Caco-2 (cell line): Measurements from ENCODE around the gene PELI2. TPM values are rescaled to one million over a fixed set of nuclear protein-coding genes. Genes with fewer than 3 reads are reported as not detected.

Source experiments
- BruUV-seq: library from RNA; stranded (reverse); fragments of 400-500 nt; replicated peaks from 2 replicates; lab custom pipeline; 2021; lab: Mats Ljungman, UMichigan
- CTCF ChIA-PET: fragments of 300-600 bp; sonication (Branson Sonifier 250); formaldehyde crosslinking; loops from one replicate; lab custom pipeline; 2022; ENCODE audit warnings: antibody characterized with exemption; lab: Charles Lee
- POLR2A ChIA-PET: fragments of 300-600 bp; sonication (Branson Sonifier 250); formaldehyde crosslinking; loops from one replicate; lab custom pipeline; 2022; ENCODE audit warnings: antibody characterized with exemption; lab: Charles Lee
- DNase-seq, 2 experiments: peaks; one replicate each; pipeline versions ENCODE4 v3.0.0 to v3.0.0-alpha.2; 2020 to 2022
- H3K27me3 ChIP-seq: replicated peaks from 2 replicates; pipeline ENCODE4 v1.6.0; 2011; ENCODE audit warnings: low read length; ENCODE audit not compliant: control insufficient read depth, insufficient read depth
- H3K36me3 ChIP-seq: 2 replicates; pipeline ENCODE4 v1.5.1; 2011; ENCODE audit warnings: low read length; ENCODE audit not compliant: control insufficient read depth, insufficient read depth
- H3K4me1 ChIP-seq: fragments of 250-450 bp; sonication (Bioruptor Pico); 2 replicates; pipeline ENCODE4 v1.5.1; 2020; ENCODE audit warnings: mild to moderate bottlenecking
- H3K4me3 ChIP-seq: 2 replicates; pipeline ENCODE4 v1.5.1; 2011; ENCODE audit warnings: low read depth, mild to moderate bottlenecking, control low read depth, low read length
- H3K9me3 ChIP-seq: fragments of 250-450 bp; sonication (Bioruptor Pico); 2 replicates; pipeline ENCODE4 v1.5.1; 2020; ENCODE audit warnings: mild to moderate bottlenecking, moderate library complexity
- H3K27ac Mint-ChIP-seq: one replicate; pipeline ENCODE4 v1.8.0; 2022; ENCODE audit warnings: mixed read lengths; ENCODE audit not compliant: unreplicated experiment
- H3K27me3 Mint-ChIP-seq: one replicate; pipeline ENCODE4 v1.8.0; 2022; ENCODE audit warnings: mixed read lengths; ENCODE audit not compliant: insufficient read depth, unreplicated experiment
- H3K36me3 Mint-ChIP-seq: one replicate; pipeline ENCODE4 v1.8.0; 2022; ENCODE audit warnings: mild to moderate bottlenecking, mixed read lengths; ENCODE audit not compliant: insufficient read depth, unreplicated experiment
- H3K4me1 Mint-ChIP-seq: one replicate; pipeline ENCODE4 v1.8.0; 2022; ENCODE audit warnings: low read depth, mixed read lengths; ENCODE audit not compliant: unreplicated experiment
- H3K4me3 Mint-ChIP-seq: one replicate; pipeline ENCODE4 v1.8.0; 2022; ENCODE audit warnings: mild to moderate bottlenecking, moderate library complexity, mixed read lengths; ENCODE audit not compliant: unreplicated experiment
- H3K9me3 Mint-ChIP-seq: one replicate; pipeline ENCODE4 v1.8.0; 2022; ENCODE audit warnings: mixed read lengths; ENCODE audit not compliant: unreplicated experiment
- CTCF ChIP-seq, 2 experiments: fragments of 200-600 bp in 1 of 2; IDR thresholded peaks; 1 replicate in 1 of 2; 2 replicates in 1 of 2; pipeline versions ENCODE4 v1.5.1 to v1.8.0; 2011 to 2022; ENCODE audit warnings: antibody characterized with exemption in 1 of 2, control low read depth in 1 of 2, inconsistent platforms in 1 of 2, low read depth in 1 of 2, low read length in 1 of 2, mild to moderate bottlenecking in 1 of 2, moderate library complexity in 1 of 2; ENCODE audit not compliant: insufficient read depth in 1 of 2, severe bottlenecking in 1 of 2, unreplicated experiment in 1 of 2
- intact Hi-C: fragments of 100-400 bp; cut with micrococcal nuclease; formaldehyde crosslinking; loops from one replicate; pipeline ENCODE4 v1.10.0; 2022; ENCODE audit not compliant: unreplicated experiment
- total RNA-seq: library from RNA; stranded (reverse); gene quantifications from 2 replicates; pipeline ENCODE4 v1.2.3, GENCODE V29; 2022

The PELI2 gene
- total RNA-seq, 1 experiment from 2014 or later = 8.5 TPM

GRCh38 chr14:56094076-56094475, 24.1 kb upstream of the PELI2 start:
- intact Hi-C loops = no loop called here
- Histone ChIP-seq H3K4me3 (no peak overlapping the region), H3K36me3 (no peaks in the 10 kb centered on the region), H3K27me3 (no peaks in the 10 kb centered on the region), H3K9me3 (no peaks in the 10 kb centered on the region), H3K4me1 (peaks cover 24% of the 10 kb centered on the region)
- DNase-seq = no peak
- no peaks in the 10 kb centered on the region for H3K9me3 Mint-ChIP-seq
- TF ChIP-seq CTCF (IDR thresholded peaks at IDR 0.05; ENCODE audit: insufficient read depth in 1 of 2, low read depth in 1 of 2, low read length in 1 of 2, severe bottlenecking in 1 of 2, unreplicated experiment in 1 of 2) = no peak
- H3K4me1 Mint-ChIP-seq = peaks cover 17% of the 10 kb centered on the region
- no TSS peak for BruUV-seq
- POLR2A ChIA-PET = no interaction called here
- H3K27ac Mint-ChIP-seq = no peak overlapping the region
- H3K36me3 Mint-ChIP-seq = no peaks in the 10 kb centered on the region
- H3K27me3 Mint-ChIP-seq = no peaks in the 10 kb centered on the region
- CTCF ChIA-PET = no interaction called here
- no peak overlapping the region for H3K4me3 Mint-ChIP-seq

DNA sequence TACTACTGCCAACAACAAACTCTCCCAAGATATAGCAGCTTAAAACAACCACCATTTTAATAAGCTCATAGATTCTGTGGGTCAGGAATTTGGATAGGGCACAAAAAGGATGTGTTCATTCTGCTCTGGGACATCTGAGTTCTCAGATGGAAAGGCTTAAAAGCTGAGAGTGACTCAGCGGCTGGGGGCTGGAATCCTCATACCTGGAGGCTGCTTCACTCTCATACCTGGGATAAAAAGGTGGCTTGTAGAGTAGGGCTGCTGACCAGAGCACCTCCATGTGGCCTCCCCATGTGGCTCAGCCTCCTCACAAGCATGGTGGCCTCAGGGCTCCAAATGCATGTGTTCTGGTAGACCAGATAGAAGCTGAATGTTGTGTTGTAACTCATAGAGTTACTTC, 20.2 kb upstream of the PELI2 start:
- no peak overlapping the region for H3K4me3 Mint-ChIP-seq
- intact Hi-C loops = loop anchor here (5.0 kb wide), 1 partner anchor 366 kb away; no protein-coding TSS in a partner anchor
- no peaks in the 10 kb centered on the region for H3K36me3 ChIP-seq
- no peaks in the 10 kb centered on the region for H3K9me3 Mint-ChIP-seq
- ChIA-PET POLR2A (no interaction called here), CTCF (no interaction called here)
- H3K27ac Mint-ChIP-seq = peak overlapping the region; percentile 80
- H3K36me3 Mint-ChIP-seq = no peaks in the 10 kb centered on the region
- no peaks in the 10 kb centered on the region for H3K27me3 Mint-ChIP-seq
- H3K4me3 ChIP-seq = no peak overlapping the region
- no peaks in the 10 kb centered on the region for H3K27me3 ChIP-seq
- DNase-seq = no peak
- H3K9me3 ChIP-seq = no peaks in the 10 kb centered on the region
- H3K4me1 ChIP-seq = peaks cover 53% of the 10 kb centered on the region
- peaks cover 29% of the 10 kb centered on the region for H3K4me1 Mint-ChIP-seq
- TF ChIP-seq CTCF (IDR thresholded peaks at IDR 0.05; ENCODE audit: insufficient read depth in 1 of 2, low read depth in 1 of 2, low read length in 1 of 2, severe bottlenecking in 1 of 2, unreplicated experiment in 1 of 2) = no peak
- no TSS peak for BruUV-seq

DNA sequence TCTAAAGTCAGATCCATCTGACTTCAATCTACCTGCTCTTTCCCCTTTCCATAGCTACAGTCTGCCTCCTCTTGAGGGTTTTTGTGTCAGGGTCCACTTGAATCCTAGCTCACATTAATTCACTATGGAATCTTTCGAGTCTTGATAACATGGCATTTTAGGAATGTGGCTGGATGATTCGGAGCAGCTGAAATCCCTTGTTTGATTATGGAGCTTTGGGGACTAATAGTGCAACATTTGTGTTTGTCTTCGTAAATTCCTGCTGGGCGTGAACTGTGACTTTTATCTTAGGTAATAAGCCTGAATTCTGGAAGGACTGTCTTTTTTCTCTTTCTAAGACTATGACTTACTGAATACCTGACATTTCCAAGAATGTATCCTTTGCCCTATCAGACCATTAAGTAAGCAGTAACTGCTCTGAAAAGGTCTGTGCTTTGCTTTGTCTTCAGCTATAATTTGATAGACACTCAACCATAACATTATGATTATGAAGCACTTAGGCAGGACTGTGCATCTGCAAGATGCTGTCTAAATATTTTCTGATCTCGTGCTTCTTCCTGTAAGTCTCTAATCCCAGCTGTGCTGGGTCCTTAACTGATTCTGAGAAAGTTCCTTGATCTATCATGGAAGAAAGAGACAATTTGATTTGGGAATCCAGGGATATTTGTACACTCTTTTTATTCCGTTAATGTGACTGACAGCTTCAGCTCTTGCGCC, 19.0 kb upstream of the PELI2 start:
- no TSS peak for BruUV-seq
- Mint-ChIP-seq H3K9me3 (no peaks in the 10 kb centered on the region), H3K27ac (peak overlapping the region; percentile 80), H3K4me3 (peak overlapping the region; percentile 36), H3K36me3 (no peaks in the 10 kb centered on the region), H3K4me1 (peaks cover 34% of the 10 kb centered on the region), H3K27me3 (no peaks in the 10 kb centered on the region)
- H3K4me1 ChIP-seq = peaks cover 52% of the 10 kb centered on the region
- ChIA-PET POLR2A (no interaction called here), CTCF (interaction anchor here (0.5 to 1.1 kb wide), 2 partner anchors 19 to 97 kb away, joined by 4 to 5 read pairs; partner anchors contain the start of gene PELI2)
- H3K27me3 ChIP-seq = no peaks in the 10 kb centered on the region
- DNase-seq = peak; percentile 74 to 75
- no peak overlapping the region for H3K4me3 ChIP-seq
- H3K9me3 ChIP-seq = no peaks in the 10 kb centered on the region
- H3K36me3 ChIP-seq = no peaks in the 10 kb centered on the region
- intact Hi-C loops = loop anchor here (1.0 to 5.0 kb wide), 3 partner anchors 19 to 367 kb away; partner anchors contain the start of gene PELI2
- no peak for TF ChIP-seq CTCF (IDR thresholded peaks at IDR 0.05; ENCODE audit: insufficient read depth in 1 of 2, low read depth in 1 of 2, low read length in 1 of 2, severe bottlenecking in 1 of 2, unreplicated experiment in 1 of 2)
